ENCODE results near the gene COTL1.

DNA sequence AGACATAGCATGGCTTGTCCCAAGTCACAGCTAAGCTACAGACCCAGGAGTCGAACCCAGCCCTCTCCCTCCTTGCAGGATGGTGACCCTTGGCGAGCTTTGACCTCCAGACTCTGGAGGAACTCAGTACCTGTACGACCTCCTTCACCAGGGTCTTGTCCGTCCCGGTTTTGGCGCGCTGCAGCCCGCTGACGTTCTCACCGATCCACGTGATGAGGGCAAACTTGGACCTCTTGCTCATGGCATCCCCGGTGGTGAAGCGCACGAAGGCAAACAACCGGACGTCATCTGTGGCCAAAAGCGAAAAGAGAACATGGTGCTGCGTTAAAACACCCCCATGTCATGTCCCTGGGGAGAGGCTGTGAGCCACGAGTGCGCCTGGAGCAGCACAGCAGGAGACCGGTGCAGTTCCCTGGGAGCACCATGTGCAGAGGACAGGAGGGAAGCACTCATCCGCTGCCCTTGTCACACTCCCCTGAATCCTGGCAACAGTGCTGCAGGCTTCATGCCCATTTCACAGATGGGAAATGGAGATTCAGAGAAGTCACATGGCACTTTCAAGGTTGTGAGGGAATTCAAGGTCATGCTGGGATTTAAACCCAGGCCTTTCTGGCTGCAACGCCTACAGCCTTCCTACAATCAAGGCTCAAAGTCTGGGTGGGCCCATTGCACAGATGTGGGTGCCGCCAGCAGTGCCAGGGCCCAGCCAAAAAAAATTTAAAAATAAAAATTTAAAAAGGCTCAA lies 27.7 kb downstream of the COTL1 start:
- TF ChIP-seq PTBP1 (IDR thresholded peaks at IDR 0.05; ENCODE audit: low read depth, low read length) (no peak), ZFX (CRISPR knock-in tag; IDR thresholded peaks at IDR 0.05) (no peak), CEBPB (tag; IDR thresholded peaks at IDR 0.05) (no peak), SRSF9 (IDR thresholded peaks at IDR 0.05; ENCODE audit: borderline replicate concordance, low read depth, low read length) (no peak), CCNT2 (IDR thresholded peaks at IDR 0.05; ENCODE audit: borderline replicate concordance, extremely low read depth, insufficient read length, low read depth, low read length) (no peak)

Measured in K562 (cell line).